Activated CD4-positive, alpha-beta memory T cell treated with anti-CD3 and anti-CD28 coated beads, Interleukin-2, amount 10 ng/mL, durations not matched to agents 7 days and 5 days (primary cell): ENCODE data around the gene FLYWCH1. TPM values are rescaled to one million over a fixed set of nuclear protein-coding genes. Genes with fewer than 3 reads are reported as not detected.
"Not testable (repeated sequence)": the region's sequence is repeated elsewhere in the genome, so short reads cannot be mapped to it uniquely, and the experiment has no call there.

Experiments used
- CTCF ChIA-PET: fragments of 350-600 bp; sonication (Branson Sonifier 250); formaldehyde crosslinking; loops from one replicate; lab custom pipeline; 2021; ENCODE audit warnings: antibody characterized with exemption, inconsistent platforms; lab: Charles Lee
- POLR2A ChIA-PET: fragments of 350-600 bp; sonication (Branson Sonifier 250); formaldehyde crosslinking; loops from one replicate; lab custom pipeline; 2021; ENCODE audit warnings: antibody characterized with exemption; lab: Charles Lee
- DNase-seq: peaks from one replicate; pipeline ENCODE4 v3.0.0-alpha.2; 2020
- H3K27ac Mint-ChIP-seq: one replicate; pipeline ENCODE4 v1.8.0; 2021; ENCODE audit warnings: mild to moderate bottlenecking, mixed read lengths
- H3K27me3 Mint-ChIP-seq: one replicate; pipeline ENCODE4 v1.8.0; 2021; ENCODE audit warnings: mixed read lengths
- H3K36me3 Mint-ChIP-seq: one replicate; pipeline ENCODE4 v1.8.0; 2021; ENCODE audit warnings: low read depth, mixed read lengths
- H3K4me1 Mint-ChIP-seq: one replicate; pipeline ENCODE4 v1.8.0; 2021; ENCODE audit warnings: mixed read lengths
- H3K4me3 Mint-ChIP-seq: one replicate; pipeline ENCODE4 v1.8.0; 2021; ENCODE audit warnings: mild to moderate bottlenecking, mixed read lengths
- H3K9me3 Mint-ChIP-seq: one replicate; pipeline ENCODE4 v1.8.0; 2021; ENCODE audit warnings: mixed read lengths
- total RNA-seq, 2 experiments: library from RNA; stranded (reverse); gene quantifications; one replicate each; pipeline ENCODE4 v1.2.3, GENCODE V29; 2021

Gene FLYWCH1
- total RNA-seq, 2 experiments from 2014 or later: 75.2 to 80.8 TPM

DNA sequence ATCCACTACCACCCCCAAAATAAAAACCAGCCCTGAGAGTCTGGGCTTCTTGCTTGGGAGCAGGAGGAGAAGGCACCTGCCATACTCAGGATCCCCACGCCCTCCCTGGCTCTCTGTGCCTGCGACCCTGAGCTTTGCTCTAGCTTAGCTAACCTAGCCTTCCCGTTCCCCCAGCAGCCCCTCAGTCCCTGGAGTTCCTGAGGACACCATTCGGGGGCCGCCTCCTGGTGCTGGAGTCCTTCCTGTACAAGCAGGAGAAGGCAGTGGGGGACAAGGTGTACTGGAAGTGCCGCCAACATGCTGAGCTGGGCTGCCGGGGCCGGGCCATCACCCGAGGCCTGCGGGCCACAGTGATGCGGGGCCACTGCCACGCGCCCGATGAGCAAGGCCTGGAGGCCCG lies 18.5 kb downstream of the FLYWCH1 start:
- CTCF ChIA-PET: interaction anchor here (1.0 kb wide), 1 partner anchor 74 kb away, joined by 3 read pairs; no protein-coding TSS in a partner anchor
- DNase-seq: no peak
- peaks cover 4% of the 10 kb centered on the region for H3K36me3 Mint-ChIP-seq
- no peak overlapping the region for H3K27ac Mint-ChIP-seq
- H3K4me3 Mint-ChIP-seq: no peak overlapping the region
- POLR2A ChIA-PET: interaction anchor here (1.2 to 1.3 kb wide), 3 partner anchors 24 to 62 kb away, joined by 3 to 4 read pairs (median 3); partner anchors contain the start of gene PKMYT1
- no peaks in the 10 kb centered on the region for H3K27me3 Mint-ChIP-seq
- H3K9me3 Mint-ChIP-seq: no peaks in the 10 kb centered on the region
- H3K4me1 Mint-ChIP-seq: peaks cover 17% of the 10 kb centered on the region

DNA sequence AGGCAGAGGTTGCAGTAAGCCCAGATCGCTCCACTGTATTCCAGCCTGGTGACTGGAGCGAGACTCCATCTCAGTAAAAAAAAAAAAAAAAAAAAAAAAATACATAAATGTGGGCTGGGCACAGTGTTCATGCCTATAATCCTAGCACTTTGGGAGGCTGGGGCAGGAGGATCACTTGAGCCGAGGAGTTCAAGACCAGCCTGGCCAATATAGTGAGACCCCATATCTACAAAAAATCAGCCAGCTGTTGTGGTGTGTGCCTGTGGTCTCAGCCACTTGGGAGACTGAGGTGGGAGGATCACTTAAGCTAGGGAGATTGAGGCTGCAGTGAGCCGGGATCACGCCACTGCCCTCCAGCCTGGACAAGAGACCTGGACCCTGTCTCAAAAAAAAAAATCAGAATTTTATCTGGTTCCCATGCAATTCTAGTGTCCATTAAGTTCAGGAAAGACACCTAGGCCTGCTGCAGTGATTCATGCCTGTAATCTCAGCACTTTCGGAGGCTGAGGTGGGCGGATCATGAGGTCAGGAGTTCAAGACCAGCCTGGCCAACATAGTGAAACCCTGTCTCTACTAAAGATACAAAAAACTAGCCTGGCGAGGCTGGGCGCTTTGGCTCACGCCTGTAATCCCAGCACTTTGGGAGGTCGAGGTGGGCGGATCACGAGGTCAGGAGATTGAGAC lies 19.6 kb downstream of the FLYWCH1 start:
- not testable (repeated sequence) for DNase-seq, H3K27me3 Mint-ChIP-seq, H3K36me3 Mint-ChIP-seq, H3K27ac Mint-ChIP-seq, H3K9me3 Mint-ChIP-seq, H3K4me3 Mint-ChIP-seq
- H3K4me1 Mint-ChIP-seq: peaks cover 15% of the 10 kb centered on the region
- CTCF ChIA-PET: interaction anchor here (0.6 kb wide), 1 partner anchor 15 kb away, joined by 3 read pairs; no protein-coding TSS in a partner anchor
- POLR2A ChIA-PET: interaction anchor here (1.2 kb wide), 1 partner anchor 26 kb away, joined by 4 read pairs; no protein-coding TSS in a partner anchor

DNA sequence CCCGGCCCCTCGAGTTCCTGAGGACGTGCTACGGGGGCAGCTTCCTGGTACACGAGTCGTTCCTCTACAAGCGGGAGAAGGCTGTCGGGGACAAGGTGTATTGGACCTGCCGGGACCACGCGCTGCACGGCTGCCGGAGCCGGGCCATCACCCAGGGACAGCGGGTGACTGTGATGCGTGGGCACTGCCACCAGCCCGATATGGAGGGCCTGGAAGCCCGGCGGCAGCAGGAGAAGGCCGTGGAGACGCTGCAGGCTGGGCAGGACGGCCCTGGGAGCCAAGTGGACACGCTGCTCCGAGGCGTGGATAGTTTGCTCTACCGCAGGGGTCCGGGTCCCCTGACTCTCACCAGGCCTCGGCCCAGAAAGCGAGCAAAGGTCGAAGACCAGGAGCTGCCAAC lies 21.4 kb downstream of the FLYWCH1 start:
- POLR2A ChIA-PET: no interaction called here
- Mint-ChIP-seq H3K27ac (no peak overlapping the region), H3K27me3 (no peaks in the 10 kb centered on the region), H3K9me3 (no peaks in the 10 kb centered on the region), H3K4me3 (no peak overlapping the region), H3K4me1 (no peaks in the 10 kb centered on the region), H3K36me3 (peaks cover 10% of the 10 kb centered on the region)
- DNase-seq: no peak
- CTCF ChIA-PET: no interaction called here

DNA sequence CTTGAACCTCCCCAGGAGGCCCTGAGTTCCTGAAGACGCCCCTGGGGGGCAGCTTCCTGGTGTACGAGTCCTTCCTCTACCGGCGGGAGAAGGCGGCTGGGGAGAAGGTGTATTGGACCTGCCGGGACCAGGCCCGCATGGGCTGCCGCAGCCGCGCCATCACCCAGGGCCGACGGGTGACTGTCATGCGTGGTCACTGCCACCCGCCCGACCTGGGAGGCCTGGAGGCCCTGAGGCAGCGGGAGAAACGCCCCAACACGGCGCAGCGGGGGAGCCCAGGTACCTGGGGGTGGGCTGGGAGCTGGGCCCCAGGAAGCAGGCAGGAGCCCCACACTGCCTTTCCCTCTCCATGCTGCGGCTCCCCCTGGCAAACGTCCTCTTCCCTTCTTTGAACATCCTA lies 22.0 kb downstream of the FLYWCH1 start:
- Mint-ChIP-seq H3K27ac (no peak overlapping the region), H3K9me3 (no peaks in the 10 kb centered on the region), H3K27me3 (no peaks in the 10 kb centered on the region), H3K36me3 (peaks cover 14% of the 10 kb centered on the region), H3K4me3 (no peak overlapping the region), H3K4me1 (no peaks in the 10 kb centered on the region)
- ChIA-PET POLR2A (no interaction called here), CTCF (no interaction called here)
- no peak for DNase-seq

DNA sequence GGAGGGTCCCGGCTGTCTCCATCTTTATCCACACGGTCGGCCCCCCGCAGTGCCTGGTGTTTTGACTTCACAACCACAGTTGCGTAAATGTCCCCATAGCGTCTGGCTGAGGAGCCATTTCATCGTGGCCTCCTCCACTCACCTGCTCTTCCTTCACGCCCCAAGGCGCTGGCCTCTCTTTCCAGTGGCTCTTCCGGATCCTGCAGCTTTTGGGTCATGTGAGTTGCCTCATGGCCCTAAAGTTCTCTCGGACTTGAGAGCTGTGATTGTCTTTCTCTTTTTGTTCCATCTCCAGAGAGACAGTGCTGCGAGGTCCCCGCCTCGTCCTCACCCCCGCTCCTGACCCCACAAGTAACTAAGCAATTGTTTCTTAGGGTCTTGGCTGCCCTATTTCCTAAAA lies 22.7 kb downstream of the FLYWCH1 start:
- no peak for DNase-seq
- no peak overlapping the region for H3K27ac Mint-ChIP-seq
- H3K9me3 Mint-ChIP-seq: no peaks in the 10 kb centered on the region
- no peaks in the 10 kb centered on the region for H3K4me1 Mint-ChIP-seq
- H3K36me3 Mint-ChIP-seq: peaks cover 18% of the 10 kb centered on the region
- no peaks in the 10 kb centered on the region for H3K27me3 Mint-ChIP-seq
- ChIA-PET CTCF (no interaction called here), POLR2A (no interaction called here)
- H3K4me3 Mint-ChIP-seq: no peak overlapping the region

DNA sequence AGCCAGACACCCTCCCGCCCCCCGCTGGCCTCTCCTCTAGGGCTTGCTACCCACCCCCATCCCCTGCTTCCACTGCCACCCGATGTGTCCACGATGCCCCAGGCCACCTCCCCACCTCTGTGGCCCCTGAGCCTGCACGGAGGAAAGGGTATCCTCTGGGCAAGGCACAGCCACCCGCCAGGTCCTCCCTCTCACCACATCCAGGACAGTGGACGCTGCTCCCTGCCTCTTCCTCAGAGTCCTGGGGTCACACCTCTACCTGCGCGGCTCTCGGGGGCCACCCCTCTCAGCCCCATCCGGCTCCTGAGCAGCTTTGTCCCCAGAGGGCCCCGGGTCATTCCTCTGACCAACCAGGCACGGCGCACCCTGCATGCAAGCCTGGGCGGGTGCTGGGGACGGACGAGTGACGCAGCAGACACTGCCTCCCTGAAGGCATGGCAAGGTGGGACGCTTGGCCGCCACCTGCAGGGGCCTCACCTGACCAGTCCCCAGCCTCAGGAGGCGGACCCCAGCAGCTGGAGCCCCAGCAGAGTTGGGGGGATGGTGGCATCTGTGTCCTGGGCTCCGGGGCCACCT lies 24.8 kb downstream of the FLYWCH1 start:
- CTCF ChIA-PET: no interaction called here
- POLR2A ChIA-PET: no interaction called here
- no peak overlapping the region for H3K4me3 Mint-ChIP-seq
- no peaks in the 10 kb centered on the region for H3K9me3 Mint-ChIP-seq
- DNase-seq: no peak
- H3K4me1 Mint-ChIP-seq: no peaks in the 10 kb centered on the region
- no peaks in the 10 kb centered on the region for H3K27me3 Mint-ChIP-seq
- no peak overlapping the region for H3K27ac Mint-ChIP-seq
- peaks cover 21% of the 10 kb centered on the region for H3K36me3 Mint-ChIP-seq

DNA sequence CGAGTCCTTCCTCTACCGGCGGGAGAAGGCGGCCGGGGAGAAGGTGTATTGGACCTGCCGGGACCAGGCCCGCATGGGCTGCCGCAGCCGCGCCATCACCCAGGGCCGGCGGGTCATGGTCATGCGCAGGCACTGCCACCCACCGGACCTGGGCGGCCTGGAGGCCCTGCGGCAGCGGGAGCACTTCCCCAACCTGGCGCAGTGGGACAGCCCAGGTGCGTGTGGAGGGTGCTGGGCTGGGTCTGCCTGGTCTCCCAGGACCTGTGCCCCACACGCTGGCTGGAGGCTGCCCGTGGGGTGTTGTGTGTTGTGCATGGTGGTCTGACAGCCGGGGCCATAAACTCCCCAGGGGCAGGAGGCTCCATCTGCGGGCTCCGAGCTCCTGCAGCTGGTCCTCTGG lies 25.4 kb downstream of the FLYWCH1 start:
- peaks cover 22% of the 10 kb centered on the region for H3K36me3 Mint-ChIP-seq
- H3K27me3 Mint-ChIP-seq: no peaks in the 10 kb centered on the region
- no peak overlapping the region for H3K27ac Mint-ChIP-seq
- ChIA-PET POLR2A (no interaction called here), CTCF (interaction anchor here (1.6 kb wide), 1 partner anchor 10 kb away, joined by 5 read pairs; no protein-coding TSS in a partner anchor)
- H3K9me3 Mint-ChIP-seq: no peaks in the 10 kb centered on the region
- no peak for DNase-seq
- H3K4me3 Mint-ChIP-seq: no peak overlapping the region
- H3K4me1 Mint-ChIP-seq: no peaks in the 10 kb centered on the region

DNA sequence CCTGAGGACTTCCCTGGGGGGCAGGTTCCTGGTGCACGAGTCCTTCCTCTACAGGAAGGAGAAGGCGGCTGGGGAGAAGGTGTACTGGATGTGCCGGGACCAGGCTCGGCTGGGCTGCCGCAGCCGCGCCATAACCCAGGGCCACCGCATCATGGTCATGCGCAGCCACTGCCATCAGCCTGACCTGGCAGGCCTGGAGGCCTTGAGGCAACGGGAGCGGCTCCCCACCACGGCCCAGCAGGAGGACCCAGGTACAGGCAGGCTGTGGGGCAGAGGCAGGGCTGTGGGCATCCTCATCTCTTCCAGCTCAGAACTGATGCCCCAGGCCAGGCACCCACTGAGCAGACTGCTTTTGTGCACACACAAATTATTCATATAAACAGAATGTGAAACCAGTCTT lies 26.5 kb downstream of the FLYWCH1 start:
- POLR2A ChIA-PET: no interaction called here
- Mint-ChIP-seq H3K27me3 (no peaks in the 10 kb centered on the region), H3K4me1 (no peaks in the 10 kb centered on the region), H3K36me3 (peaks cover 28% of the 10 kb centered on the region), H3K9me3 (no peaks in the 10 kb centered on the region), H3K4me3 (no peak overlapping the region), H3K27ac (no peak overlapping the region)
- CTCF ChIA-PET: interaction anchor here (1.6 kb wide), 1 partner anchor 11 kb away, joined by 5 read pairs; no protein-coding TSS in a partner anchor
- DNase-seq: no peak

DNA sequence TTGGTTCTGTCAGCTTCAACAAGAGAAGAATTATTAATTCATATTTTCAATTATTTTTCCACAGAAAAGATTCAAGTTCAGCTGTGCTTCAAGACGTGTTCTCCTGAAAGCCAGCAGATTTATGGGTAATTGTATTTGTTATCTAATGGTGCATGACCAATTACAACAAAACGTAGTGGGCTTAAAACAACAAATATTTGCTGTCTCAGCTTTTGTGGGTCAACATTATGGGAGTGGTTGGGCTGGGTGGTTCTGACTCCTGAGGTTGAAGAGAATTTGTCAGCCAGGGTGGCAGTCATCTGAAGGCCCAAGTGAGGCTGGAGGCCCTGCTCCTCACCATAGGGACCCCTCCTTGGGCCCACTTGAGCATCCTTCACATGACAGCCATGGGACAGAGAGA lies 28.2 kb downstream of the FLYWCH1 start:
- CTCF ChIA-PET: interaction anchor here (1.1 to 2.0 kb wide), 2 partner anchors 13 to 71 kb away, joined by 4 to 8 read pairs; no protein-coding TSS in a partner anchor

DNA sequence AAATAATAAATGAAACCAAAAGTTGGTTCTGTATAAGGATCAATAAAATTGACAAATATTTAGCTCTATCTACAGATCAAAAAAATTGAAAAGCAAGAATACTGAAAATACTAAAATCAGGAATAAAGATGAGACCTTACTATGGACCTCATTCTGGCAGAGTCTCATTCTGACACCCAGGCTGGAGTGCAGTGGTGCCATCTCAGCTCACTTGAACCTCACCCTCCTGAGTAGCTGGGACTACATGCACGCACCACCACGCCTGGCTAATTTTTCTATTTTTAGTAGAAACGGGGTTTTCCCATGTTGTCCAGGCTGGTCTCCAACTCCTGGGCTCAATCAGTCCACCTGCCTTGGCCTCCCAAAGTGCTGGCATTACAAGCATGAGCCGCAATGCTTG lies 30.3 kb downstream of the FLYWCH1 start:
- no peak for DNase-seq
- H3K27ac Mint-ChIP-seq: no peak overlapping the region
- CTCF ChIA-PET: interaction anchor here (0.6 to 0.7 kb wide), 3 partner anchors 20 to 1591 kb away, joined by 3 read pairs; no protein-coding TSS in a partner anchor
- H3K9me3 Mint-ChIP-seq: no peaks in the 10 kb centered on the region
- H3K4me3 Mint-ChIP-seq: no peak overlapping the region
- H3K36me3 Mint-ChIP-seq: peaks cover 24% of the 10 kb centered on the region
- H3K27me3 Mint-ChIP-seq: no peaks in the 10 kb centered on the region
- POLR2A ChIA-PET: interaction anchor here (0.8 kb wide), 1 partner anchor 20 kb away, joined by 3 read pairs; no protein-coding TSS in a partner anchor
- H3K4me1 Mint-ChIP-seq: no peaks in the 10 kb centered on the region

More for the DNA sequence above, 28.2 kb downstream of the FLYWCH1 start:
- Mint-ChIP-seq H3K4me1 (no peaks in the 10 kb centered on the region), H3K27me3 (no peaks in the 10 kb centered on the region), H3K27ac (no peak overlapping the region), H3K9me3 (no peaks in the 10 kb centered on the region), H3K36me3 (peaks cover 28% of the 10 kb centered on the region), H3K4me3 (no peak overlapping the region)
- POLR2A ChIA-PET: no interaction called here
- no peak for DNase-seq

DNA sequence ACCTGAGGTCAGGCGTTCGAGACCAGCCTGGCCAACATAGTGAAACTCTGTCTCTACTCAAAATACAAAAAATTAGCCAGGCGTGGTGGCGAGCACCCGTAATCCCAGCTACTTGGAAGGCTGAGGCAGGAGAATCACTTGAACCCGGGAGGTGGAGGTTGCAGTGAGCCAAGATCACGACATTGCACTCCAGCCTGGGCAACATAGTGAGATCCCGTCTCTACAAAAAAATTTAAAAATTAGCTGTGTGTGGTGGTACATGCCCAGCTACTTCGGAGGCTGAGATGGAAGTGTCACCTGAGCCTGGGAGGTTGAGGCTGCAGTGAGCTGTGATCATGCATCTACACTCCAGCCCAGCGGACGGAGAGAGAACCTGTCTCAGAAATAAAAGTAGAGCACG lies 32.0 kb downstream of the FLYWCH1 start:
- H3K4me3 Mint-ChIP-seq, H3K27me3 Mint-ChIP-seq, POLR2A ChIA-PET, H3K27ac Mint-ChIP-seq, DNase-seq, H3K9me3 Mint-ChIP-seq, H3K4me1 Mint-ChIP-seq: not testable (repeated sequence)
- CTCF ChIA-PET: interaction anchor here (1.6 kb wide), 1 partner anchor 17 kb away, joined by 5 read pairs; no protein-coding TSS in a partner anchor
- peaks cover 21% of the 10 kb centered on the region for H3K36me3 Mint-ChIP-seq

DNA sequence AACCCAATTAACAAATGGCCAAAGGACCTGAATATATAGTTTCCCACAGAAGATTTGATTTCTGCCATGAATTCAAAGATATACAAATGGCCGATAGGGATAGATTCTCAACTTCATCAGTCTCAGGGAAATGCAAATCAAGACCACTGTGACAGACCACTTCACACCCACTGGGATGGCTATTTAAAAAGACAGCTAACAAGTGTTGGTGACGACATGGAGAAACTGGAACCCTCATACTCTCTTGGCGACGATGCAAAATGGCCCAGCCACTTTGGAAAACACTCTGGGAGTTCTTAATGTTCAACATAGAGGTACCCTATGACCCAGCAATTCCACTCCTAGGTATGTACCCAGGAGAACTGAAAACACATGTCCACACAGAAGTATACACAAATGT lies 34.9 kb downstream of the FLYWCH1 start:
- ChIA-PET POLR2A (no interaction called here), CTCF (no interaction called here)
- DNase-seq: no peak
- Mint-ChIP-seq H3K4me3 (no peak overlapping the region), H3K27ac (no peak overlapping the region), H3K4me1 (no peaks in the 10 kb centered on the region), H3K9me3 (no peaks in the 10 kb centered on the region), H3K36me3 (peaks cover 18% of the 10 kb centered on the region), H3K27me3 (no peaks in the 10 kb centered on the region)
